Adipocyte (in vitro differentiated cells): ENCODE data around the gene RHOV.

ENCODE experiments used
- DNase-seq: peaks from one replicate; pipeline ENCODE4 v3.0.0-alpha.2; 2015; ENCODE audit warnings: low read depth
- H3K27me3 ChIP-seq: replicated peaks from 2 replicates; pipeline ENCODE4 v1.7.0; 2013; ENCODE audit warnings: mild to moderate bottlenecking, low read length, moderate library complexity; ENCODE audit not compliant: control insufficient read depth, insufficient read depth
- H3K36me3 ChIP-seq: 2 replicates; pipeline ENCODE4 v1.7.0; 2013; ENCODE audit warnings: low read length, mild to moderate bottlenecking, moderate library complexity; ENCODE audit not compliant: control insufficient read depth, insufficient read depth, severe bottlenecking
- H3K4me1 ChIP-seq: 2 replicates; pipeline ENCODE4 v1.7.0; 2013; ENCODE audit warnings: mild to moderate bottlenecking, low read length, moderate library complexity; ENCODE audit not compliant: control insufficient read depth, insufficient read depth
- H3K4me3 ChIP-seq: 2 replicates; pipeline ENCODE4 v1.7.0; 2013; ENCODE audit warnings: mild to moderate bottlenecking, low read length, moderate library complexity
- H3K9ac ChIP-seq: 2 replicates; pipeline ENCODE4 v1.7.0; 2013; ENCODE audit warnings: mild to moderate bottlenecking, low read length, moderate library complexity
- H3K9me3 ChIP-seq: 2 replicates; pipeline ENCODE4 v1.7.0; 2013; ENCODE audit warnings: mild to moderate bottlenecking, low read length, moderate library complexity; ENCODE audit not compliant: control insufficient read depth

Gene RHOV

DNA sequence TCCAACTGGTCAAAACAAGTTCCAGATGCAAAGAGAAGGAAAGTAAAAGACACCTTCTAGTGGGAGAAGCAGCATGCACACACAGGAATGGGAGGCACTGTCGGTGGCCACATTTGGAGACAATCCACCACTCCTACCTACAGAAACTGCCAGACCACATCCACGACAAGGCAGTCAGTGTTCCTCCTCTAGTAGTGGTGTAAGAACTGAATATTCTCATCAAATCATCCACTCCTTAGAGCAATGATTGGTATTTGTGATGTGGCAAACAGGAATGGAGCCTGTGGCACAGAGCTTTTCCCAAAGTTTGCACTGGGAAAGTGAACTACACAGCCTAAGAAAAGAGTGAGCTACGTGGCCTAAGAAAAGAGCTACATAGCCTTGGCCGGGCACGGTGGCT is 35.3 kb downstream of the RHOV start:
- peaks cover 15% of the 10 kb centered on the region for H3K27me3 ChIP-seq
- H3K9me3 ChIP-seq = no peaks in the 10 kb centered on the region
- peak; percentile 34 for DNase-seq
- H3K36me3 ChIP-seq = no peaks in the 10 kb centered on the region
- H3K4me3 ChIP-seq = no peak overlapping the region
- H3K9ac ChIP-seq = no peak overlapping the region
- no peaks in the 10 kb centered on the region for H3K4me1 ChIP-seq

DNA sequence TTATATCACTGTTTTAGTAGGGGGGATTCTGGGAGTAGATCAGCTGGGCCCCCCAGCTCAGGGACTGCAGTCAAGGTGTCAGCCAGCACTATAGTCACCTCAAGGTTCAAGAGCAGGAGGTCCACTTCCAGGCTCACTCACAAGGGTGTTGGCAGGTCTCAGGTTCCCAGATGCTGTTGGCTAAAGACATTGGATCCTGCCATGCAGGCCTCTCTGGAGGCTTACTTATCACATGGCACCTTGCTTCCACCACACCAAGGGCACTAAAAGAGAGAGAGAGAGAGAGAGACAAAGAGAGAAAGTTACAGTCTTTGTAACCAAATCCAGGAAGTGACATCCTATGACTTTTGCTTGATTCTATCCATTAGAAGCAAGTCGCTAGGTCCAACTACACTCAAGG is 38.0 kb downstream of the RHOV start:
- H3K27me3 ChIP-seq = no peaks in the 10 kb centered on the region
- no peak overlapping the region for H3K9ac ChIP-seq
- DNase-seq = no peak
- H3K36me3 ChIP-seq = no peaks in the 10 kb centered on the region
- H3K9me3 ChIP-seq = no peaks in the 10 kb centered on the region
- H3K4me1 ChIP-seq = no peaks in the 10 kb centered on the region
- no peak overlapping the region for H3K4me3 ChIP-seq

DNA sequence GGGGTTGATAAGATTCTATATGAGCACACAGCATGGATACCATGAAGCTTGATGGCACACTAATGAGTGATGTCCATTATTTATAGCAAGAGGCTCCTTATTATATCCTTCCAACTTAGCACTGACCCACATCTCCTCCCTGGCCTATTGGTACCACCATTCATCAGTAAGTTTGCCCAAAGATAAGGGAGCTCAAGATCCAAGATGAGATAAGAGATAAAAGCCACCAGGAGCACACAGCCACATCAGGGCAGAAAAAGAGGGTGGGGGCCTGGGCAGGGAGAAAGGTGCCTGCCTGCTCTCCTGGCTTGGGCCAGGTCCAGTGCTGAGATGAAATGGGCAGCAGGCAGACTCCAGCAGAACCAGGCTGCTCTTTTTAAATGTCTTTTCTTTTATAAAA is 41.1 kb downstream of the RHOV start:
- H3K9ac ChIP-seq = no peak overlapping the region
- H3K9me3 ChIP-seq = no peaks in the 10 kb centered on the region
- H3K36me3 ChIP-seq = no peaks in the 10 kb centered on the region
- no peaks in the 10 kb centered on the region for H3K4me1 ChIP-seq
- no peak for DNase-seq
- H3K27me3 ChIP-seq = peaks cover 11% of the 10 kb centered on the region
- H3K4me3 ChIP-seq = no peak overlapping the region

DNA sequence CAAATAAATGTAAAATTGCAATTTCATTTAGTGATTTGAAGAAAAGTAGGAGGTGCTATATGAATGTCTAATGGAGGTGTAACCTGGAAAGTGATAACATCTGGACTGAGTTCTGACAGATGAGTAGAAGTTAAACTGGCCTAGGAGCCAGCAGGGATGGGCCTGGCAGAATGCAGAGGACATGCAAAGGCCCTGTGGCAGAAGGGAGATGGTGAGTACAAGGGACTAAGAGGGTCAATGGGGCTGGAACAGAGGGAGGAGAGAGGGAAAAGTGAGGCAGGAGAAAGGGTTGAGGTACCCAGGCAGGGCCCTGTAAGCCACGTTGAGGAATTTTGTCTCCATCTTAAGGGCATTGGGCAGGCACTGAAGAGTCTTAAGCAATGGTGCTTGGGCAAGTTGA is 42.2 kb downstream of the RHOV start:
- H3K4me3 ChIP-seq = no peak overlapping the region

DNA sequence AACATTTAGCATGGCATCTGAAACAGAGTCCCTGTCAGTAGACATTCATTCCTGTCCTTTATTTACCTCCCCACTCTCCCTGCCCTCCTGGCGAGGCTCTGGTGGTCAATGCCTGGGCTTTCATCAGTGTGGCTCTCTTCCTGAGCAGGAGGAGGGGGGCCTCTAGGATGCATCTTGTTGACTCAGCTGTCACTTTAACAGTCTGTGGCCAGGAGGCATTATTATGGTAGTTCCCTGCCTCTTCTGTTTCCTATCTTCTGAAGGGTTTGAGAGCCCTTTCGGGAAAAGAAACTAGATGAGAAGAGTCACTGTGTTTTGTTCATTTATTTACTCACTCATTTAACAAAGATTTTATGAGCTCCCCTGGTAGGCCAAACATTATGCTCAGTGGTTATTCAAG is 43.1 kb downstream of the RHOV start:
- no peak overlapping the region for H3K9ac ChIP-seq
- peaks cover 18% of the 10 kb centered on the region for H3K27me3 ChIP-seq
- H3K9me3 ChIP-seq = no peaks in the 10 kb centered on the region
- no peak overlapping the region for H3K4me3 ChIP-seq
- no peaks in the 10 kb centered on the region for H3K4me1 ChIP-seq
- no peak for DNase-seq
- no peaks in the 10 kb centered on the region for H3K36me3 ChIP-seq

More for the DNA sequence above, 42.2 kb downstream of the RHOV start:
- Histone ChIP-seq H3K36me3 (no peaks in the 10 kb centered on the region), H3K27me3 (peaks cover 14% of the 10 kb centered on the region), H3K9me3 (no peaks in the 10 kb centered on the region), H3K4me1 (no peaks in the 10 kb centered on the region), H3K9ac (no peak overlapping the region)
- no peak for DNase-seq

DNA sequence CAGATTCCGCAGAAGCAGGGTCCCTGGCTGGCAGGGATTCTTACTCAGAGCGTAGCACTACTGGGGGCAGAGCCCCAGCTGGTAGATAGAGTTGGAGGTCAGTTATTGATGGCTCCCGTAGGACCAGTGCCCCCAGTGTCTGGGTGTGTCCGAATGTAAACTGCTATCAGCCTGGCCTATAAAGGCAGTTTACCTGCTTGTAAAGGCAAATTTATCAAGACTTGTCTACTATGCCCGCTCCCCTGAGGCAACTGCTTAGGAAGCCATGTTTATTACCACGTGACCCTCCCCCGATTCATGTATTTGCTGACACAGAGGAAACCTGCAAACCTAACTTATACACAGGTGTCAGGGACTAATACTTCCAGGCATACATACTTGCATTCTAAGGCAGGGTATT is 44.9 kb downstream of the RHOV start:
- no peaks in the 10 kb centered on the region for H3K9me3 ChIP-seq
- DNase-seq = no peak
- no peak overlapping the region for H3K9ac ChIP-seq
- H3K27me3 ChIP-seq = peaks cover 18% of the 10 kb centered on the region
- H3K4me3 ChIP-seq = no peak overlapping the region
- no peaks in the 10 kb centered on the region for H3K4me1 ChIP-seq
- H3K36me3 ChIP-seq = no peaks in the 10 kb centered on the region

DNA sequence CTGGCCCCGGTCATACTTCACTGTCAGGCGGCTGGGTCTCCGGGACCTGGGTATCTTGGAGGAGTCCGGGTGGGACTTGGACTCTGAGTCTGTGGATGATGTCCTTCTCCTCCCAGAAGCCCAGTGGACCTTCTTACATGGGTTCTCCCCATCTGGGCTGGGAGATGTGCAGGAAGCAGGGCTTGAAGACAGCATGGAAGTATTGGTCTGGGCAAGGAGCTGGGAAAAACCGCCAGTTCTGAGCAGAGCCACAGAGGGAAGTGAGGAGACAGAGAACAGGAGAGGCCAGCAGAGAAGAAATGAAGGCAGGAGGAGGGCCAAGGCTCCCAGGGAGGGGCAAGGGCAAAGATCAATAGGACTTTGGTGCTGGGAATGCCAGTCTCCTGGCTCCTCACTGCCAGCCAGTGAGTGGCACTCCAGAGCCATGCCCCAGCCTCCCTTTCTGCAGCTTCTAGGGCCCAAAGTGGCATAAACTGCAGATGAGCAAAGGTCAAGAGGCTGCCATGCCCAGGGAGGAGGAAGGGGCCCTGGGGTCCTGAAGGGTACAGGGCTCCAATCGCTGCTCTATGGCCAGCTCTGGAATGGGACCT is 45.5 kb downstream of the RHOV start, which contains the start of gene PPP1R14D:
Gene PPP1R14D, minus strand, starts transcription at position 262 of the 590 bp plus-strand sequence. Its CDS starts 67 bp downstream, at position 195.
- Histone ChIP-seq H3K36me3 (no peaks in the 10 kb centered on the region), H3K27me3 (peaks cover 18% of the 10 kb centered on the region), H3K9me3 (no peaks in the 10 kb centered on the region), H3K4me1 (no peaks in the 10 kb centered on the region), H3K9ac (no peak within 1 kb of the TSS), H3K4me3 (no peak within 1 kb of the TSS)
- DNase-seq = no peak

DNA sequence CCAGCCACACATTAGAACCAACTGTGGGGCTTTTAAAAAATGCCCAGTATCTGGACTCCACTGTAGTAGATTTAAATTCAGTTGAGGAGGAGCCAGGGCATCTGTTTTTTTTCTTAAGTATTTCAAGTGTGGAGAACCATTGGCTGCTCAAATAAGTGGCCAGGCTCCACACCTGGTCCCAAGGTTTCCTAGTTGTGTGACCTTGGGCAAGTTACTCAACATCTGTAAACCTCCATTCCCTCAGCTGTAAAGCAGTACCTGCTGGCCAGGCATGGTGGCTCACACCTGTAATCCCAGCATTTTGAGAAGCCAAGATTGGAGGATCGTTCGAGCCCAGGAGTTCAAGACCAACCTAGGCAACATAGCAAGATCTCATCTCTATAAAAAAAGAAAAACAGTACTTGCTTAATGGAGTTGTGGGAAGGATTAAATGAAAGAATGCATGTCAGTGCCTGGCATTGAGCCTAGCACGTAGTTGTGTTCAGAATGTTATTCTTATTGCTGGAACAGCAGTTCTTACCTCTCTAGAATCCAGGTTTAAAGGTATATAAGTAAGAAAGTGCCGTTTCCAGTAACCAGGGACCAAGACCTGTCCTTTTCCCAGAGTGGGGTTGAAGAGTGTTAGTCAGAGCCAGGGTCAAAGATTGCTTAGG is 47.5 kb downstream of the RHOV start:
- no peaks in the 10 kb centered on the region for H3K9me3 ChIP-seq
- peaks cover 18% of the 10 kb centered on the region for H3K27me3 ChIP-seq
- no peaks in the 10 kb centered on the region for H3K4me1 ChIP-seq
- H3K36me3 ChIP-seq = no peaks in the 10 kb centered on the region
- no peak overlapping the region for H3K9ac ChIP-seq
- H3K4me3 ChIP-seq = no peak overlapping the region
- peak; percentile 57 for DNase-seq

DNA sequence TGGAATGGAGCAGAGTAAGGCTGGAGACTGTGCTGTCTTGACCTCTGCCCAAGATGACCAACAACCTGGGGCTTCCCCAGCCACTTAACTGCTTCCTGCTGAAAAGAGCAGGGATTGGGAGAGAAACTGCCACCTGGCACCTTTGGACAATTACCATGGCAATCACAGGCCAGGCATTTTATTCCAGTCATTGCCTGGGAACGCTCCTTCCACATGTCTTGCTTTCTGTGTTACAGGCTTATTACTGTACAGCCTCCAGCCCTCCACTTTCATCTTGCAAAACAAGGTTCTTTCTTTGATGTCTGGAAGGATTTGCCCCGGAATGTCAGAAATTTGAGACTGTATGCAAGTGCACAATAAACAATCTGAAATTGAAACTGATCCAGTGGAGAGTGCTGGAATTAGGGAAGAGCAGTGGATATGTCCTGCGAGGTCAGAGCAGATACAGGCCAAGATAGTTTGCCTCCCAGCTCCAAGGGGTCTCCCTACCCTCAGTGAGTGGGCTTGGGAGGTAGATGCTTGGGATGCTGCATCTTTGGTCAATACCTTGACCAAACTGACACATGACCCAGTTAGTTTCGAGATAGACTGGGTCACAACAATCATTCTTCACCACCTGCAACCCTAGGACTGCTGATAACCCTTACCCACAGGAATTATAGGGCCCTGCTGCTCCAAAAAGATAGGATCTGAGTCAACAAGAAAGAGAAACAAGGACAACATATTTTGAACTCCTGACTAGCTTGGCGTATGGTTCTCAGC is 48.2 kb downstream of the RHOV start:
- Histone ChIP-seq H3K4me3 (no peak overlapping the region), H3K36me3 (no peaks in the 10 kb centered on the region), H3K9me3 (no peaks in the 10 kb centered on the region), H3K9ac (no peak overlapping the region), H3K4me1 (no peaks in the 10 kb centered on the region), H3K27me3 (peaks cover 18% of the 10 kb centered on the region)
- DNase-seq = peak; percentile 62

DNA sequence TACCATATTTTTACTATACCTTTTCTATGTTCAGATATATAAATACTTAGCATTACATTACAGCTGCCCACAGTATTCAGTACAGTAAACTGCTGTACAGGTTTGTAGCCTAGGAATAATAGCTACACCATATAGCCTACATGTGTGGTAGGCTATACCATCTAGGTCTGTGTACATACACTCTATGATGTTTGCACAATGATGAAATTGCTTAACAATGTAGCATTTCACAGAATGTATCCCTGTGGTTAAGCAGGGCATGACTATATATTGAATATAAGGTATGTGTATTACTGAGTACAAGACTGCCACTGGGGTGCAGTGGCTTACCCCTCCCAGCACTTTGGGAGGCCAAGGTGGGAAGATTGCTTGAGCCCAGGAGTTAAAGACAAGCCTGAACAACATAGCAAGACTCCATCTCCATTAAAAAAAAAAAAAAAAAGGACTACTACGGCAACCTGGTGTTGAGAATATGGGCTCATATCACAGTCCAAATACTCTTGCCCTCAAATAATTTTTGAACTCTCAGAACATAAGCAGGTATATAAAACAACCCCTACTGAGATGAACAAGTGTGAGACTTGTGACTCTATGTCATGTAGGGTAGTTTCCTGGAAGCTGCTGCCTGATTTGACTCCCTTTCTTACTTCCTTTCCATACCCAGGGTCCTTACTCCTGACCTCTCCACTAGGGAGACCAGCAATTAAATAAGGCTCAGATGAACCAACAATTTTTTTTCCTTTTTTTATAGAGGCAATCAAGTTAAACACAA is 50.3 kb downstream of the RHOV start:
- no peak overlapping the region for H3K9ac ChIP-seq
- H3K27me3 ChIP-seq = peaks cover 15% of the 10 kb centered on the region
- peak; percentile 25 for DNase-seq
- no peaks in the 10 kb centered on the region for H3K9me3 ChIP-seq
- H3K4me1 ChIP-seq = no peaks in the 10 kb centered on the region
- no peaks in the 10 kb centered on the region for H3K36me3 ChIP-seq
- H3K4me3 ChIP-seq = no peak overlapping the region
